KMS-11 (cell line): ENCODE measurements around the gene TIMM44.
"Not testable (repeated sequence)": the region's sequence is repeated elsewhere in the genome, so short reads cannot be mapped to it uniquely, and the experiment has no call there.

Experiments
- H2AFZ ChIP-seq: fragments of 200-600 bp; sonication (generic); 2 replicates; pipeline ENCODE4 v1.6.1; 2016; ENCODE audit warnings: antibody characterized with exemption, mixed run types, low read depth
- H3K27ac ChIP-seq: fragments of 200-600 bp; sonication (generic); 2 replicates; pipeline ENCODE4 v1.6.1; 2016; ENCODE audit warnings: mild to moderate bottlenecking, mixed run types
- H3K27me3 ChIP-seq: fragments of 200-600 bp; sonication (generic); 2 replicates; pipeline ENCODE4 v1.6.1; 2017; ENCODE audit warnings: mild to moderate bottlenecking, low read depth, mixed run types, moderate library complexity; ENCODE audit not compliant: insufficient read depth
- H3K36me3 ChIP-seq: fragments of 200-600 bp; sonication (generic); 2 replicates; pipeline ENCODE4 v1.6.1; 2017; ENCODE audit warnings: mild to moderate bottlenecking, mixed run types; ENCODE audit not compliant: insufficient read depth
- H3K4me1 ChIP-seq: fragments of 200-600 bp; sonication (generic); 2 replicates; pipeline ENCODE4 v1.6.1; 2016; ENCODE audit warnings: mild to moderate bottlenecking, low read depth, mixed run types; ENCODE audit not compliant: poor library complexity, severe bottlenecking
- H3K4me2 ChIP-seq: fragments of 200-600 bp; sonication (generic); 2 replicates; pipeline ENCODE4 v1.7.0; 2016; ENCODE audit warnings: mild to moderate bottlenecking, mixed run types
- H3K4me3 ChIP-seq: fragments of 200-600 bp; sonication (generic); IDR thresholded peaks from 2 replicates; pipeline ENCODE4 v1.6.1; 2017; ENCODE audit warnings: low read depth, low read length, mixed read lengths; ENCODE audit not compliant: insufficient read depth
- H3K79me2 ChIP-seq: fragments of 200-600 bp; sonication (generic); 2 replicates; pipeline ENCODE4 v1.6.1; 2016; ENCODE audit warnings: low read depth, mixed run types; ENCODE audit not compliant: insufficient read depth
- H3K9ac ChIP-seq: fragments of 200-600 bp; sonication (generic); 2 replicates; pipeline ENCODE4 v1.6.1; 2016; ENCODE audit warnings: mild to moderate bottlenecking, mixed run types
- H4K20me1 ChIP-seq: fragments of 200-600 bp; sonication (generic); 2 replicates; pipeline ENCODE4 v1.6.1; 2016; ENCODE audit warnings: mild to moderate bottlenecking, mixed run types; ENCODE audit not compliant: insufficient read depth
- TF ChIP-seq, protein P1 (sequence below): fragments of 200-600 bp; sonication (generic); conservative IDR thresholded peaks from 2 replicates; pipeline ENCODE4 v1.6.1; 2017; ENCODE audit warnings: low read depth, mild to moderate bottlenecking, antibody characterized with exemption, low read length, moderate library complexity, mixed read lengths

TIMM44 gene

DNA sequence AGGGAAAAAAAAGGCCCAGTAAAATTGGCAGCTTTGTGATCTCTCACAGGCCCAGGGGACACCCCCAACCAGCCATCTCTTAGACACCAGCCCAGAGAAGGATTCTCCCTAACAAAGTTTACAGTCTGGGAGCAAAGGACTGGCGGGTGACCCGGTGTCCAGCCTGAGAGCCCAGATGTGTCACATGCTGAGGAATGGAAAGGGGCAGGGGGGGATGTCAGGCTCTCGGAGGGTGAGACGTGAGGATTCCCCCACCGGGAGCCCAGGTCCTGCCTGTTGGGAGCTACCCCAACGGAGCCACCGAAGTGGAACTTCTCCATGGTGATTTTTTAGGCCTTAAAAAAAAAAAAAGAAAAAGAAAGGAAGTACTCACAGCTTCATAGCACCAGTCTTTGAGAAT lies 12.7 kb downstream of the TIMM44 start:
- no peak overlapping the region for H3K27ac ChIP-seq
- no peaks in the 10 kb centered on the region for H4K20me1 ChIP-seq

GRCh38 chr19:7930030-7930429 lies 13.4 kb downstream of the TIMM44 start:
- not testable (repeated sequence) for H3K36me3 ChIP-seq, H3K4me2 ChIP-seq, H4K20me1 ChIP-seq, H3K4me3 ChIP-seq, H3K4me1 ChIP-seq, H3K79me2 ChIP-seq, H3K27ac ChIP-seq, H3K9ac ChIP-seq, H2AFZ ChIP-seq, H3K27me3 ChIP-seq

More for the DNA sequence above, 12.7 kb downstream of the TIMM44 start:
- Histone ChIP-seq H3K4me3 (no peak overlapping the region), H3K4me2 (no peak overlapping the region), H3K79me2 (no peaks in the 10 kb centered on the region), H3K4me1 (no peaks in the 10 kb centered on the region), H2AFZ (no peak overlapping the region), H3K36me3 (no peaks in the 10 kb centered on the region), H3K27me3 (no peaks in the 10 kb centered on the region), H3K9ac (no peak overlapping the region)
- TF ChIP-seq, protein P1, sequence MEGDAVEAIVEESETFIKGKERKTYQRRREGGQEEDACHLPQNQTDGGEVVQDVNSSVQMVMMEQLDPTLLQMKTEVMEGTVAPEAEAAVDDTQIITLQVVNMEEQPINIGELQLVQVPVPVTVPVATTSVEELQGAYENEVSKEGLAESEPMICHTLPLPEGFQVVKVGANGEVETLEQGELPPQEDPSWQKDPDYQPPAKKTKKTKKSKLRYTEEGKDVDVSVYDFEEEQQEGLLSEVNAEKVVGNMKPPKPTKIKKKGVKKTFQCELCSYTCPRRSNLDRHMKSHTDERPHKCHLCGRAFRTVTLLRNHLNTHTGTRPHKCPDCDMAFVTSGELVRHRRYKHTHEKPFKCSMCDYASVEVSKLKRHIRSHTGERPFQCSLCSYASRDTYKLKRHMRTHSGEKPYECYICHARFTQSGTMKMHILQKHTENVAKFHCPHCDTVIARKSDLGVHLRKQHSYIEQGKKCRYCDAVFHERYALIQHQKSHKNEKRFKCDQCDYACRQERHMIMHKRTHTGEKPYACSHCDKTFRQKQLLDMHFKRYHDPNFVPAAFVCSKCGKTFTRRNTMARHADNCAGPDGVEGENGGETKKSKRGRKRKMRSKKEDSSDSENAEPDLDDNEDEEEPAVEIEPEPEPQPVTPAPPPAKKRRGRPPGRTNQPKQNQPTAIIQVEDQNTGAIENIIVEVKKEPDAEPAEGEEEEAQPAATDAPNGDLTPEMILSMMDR: no peak

DNA sequence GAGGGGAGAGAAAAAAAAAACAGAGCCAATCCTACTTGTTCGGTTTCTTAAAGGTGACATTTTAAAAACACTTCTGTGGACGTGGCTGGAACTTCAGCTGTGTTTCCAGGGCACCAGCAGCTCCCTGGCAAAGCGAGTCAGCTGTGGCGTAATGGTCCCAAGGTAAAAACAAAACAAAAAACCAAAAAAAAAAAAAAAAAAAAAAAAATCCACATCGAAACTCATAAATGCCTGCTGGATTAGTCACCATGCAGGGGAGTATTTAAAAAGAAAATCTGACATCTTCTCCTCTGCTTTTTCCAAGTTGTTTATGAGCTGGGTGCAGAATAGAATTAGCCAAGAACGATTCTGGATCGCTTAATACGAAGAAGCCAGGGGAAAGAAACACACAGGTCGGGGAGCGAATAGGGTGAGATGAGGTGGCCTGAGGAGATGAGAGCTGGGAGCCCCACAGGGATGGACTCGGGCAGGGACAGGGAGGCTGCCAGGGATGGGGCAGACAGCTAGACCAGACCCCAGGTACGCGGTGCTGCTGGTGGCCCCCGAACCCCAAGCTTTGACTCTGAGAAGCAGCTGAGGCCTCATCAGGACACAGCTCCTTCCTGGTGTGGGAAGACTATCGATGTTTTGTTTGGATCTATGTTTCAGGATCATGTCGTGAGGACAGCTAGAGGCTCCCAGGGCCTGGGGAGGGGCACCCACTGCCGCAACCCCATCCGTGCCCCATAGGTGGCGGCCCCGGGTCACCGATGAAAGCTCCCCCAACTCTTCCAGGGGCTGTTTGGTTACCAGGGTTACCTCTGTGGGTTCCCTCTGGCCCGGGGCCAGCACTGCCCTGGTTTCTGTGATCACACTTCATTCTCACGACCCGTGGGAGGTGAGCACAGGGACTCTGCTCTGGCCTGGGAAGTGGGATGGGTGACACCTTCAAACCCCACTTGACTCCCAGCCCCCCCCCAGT lies 14.4 kb downstream of the TIMM44 start:
- Histone ChIP-seq H3K27ac (no peak overlapping the region), H3K4me3 (no peak overlapping the region), H3K9ac (no peak overlapping the region), H3K27me3 (no peaks in the 10 kb centered on the region), H3K4me2 (no peak overlapping the region), H3K36me3 (no peaks in the 10 kb centered on the region), H3K79me2 (no peaks in the 10 kb centered on the region), H3K4me1 (no peaks in the 10 kb centered on the region), H2AFZ (no peak overlapping the region), H4K20me1 (no peaks in the 10 kb centered on the region)
- TF ChIP-seq, protein P1: peak; percentile 34; the same call in 1 of the 2 replicates

- Histone ChIP-seq H3K27me3 (no peaks in the 10 kb centered on the region), H3K4me3 (no peak overlapping the region), H3K9ac (no peak overlapping the region), H3K4me2 (no peak overlapping the region), H4K20me1 (no peaks in the 10 kb centered on the region), H3K36me3 (no peaks in the 10 kb centered on the region), H3K27ac (no peak overlapping the region), H2AFZ (no peak overlapping the region), H3K4me1 (no peaks in the 10 kb centered on the region), H3K79me2 (no peaks in the 10 kb centered on the region)
- TF ChIP-seq, protein P1: no peak
Measured at GRCh38 chr19:7928334-7928706, 15.1 kb downstream of the TIMM44 start.
